GM12892 (cell line): ENCODE results near the gene CBARP.
A peak's percentile ranks its signal among the peaks of the same experiment; 100 is the strongest.

Experiments
- DNase-seq: peaks from one replicate; pipeline ENCODE4 v3.0.0; 2011; ENCODE audit not compliant: insufficient read length
- FAIRE-seq: peaks from 2 replicates; lab custom pipeline; 2011; peaks lifted over from hg19 to GRCh38; lab: Jason Lieb, UNC
- POLR2A ChIP-seq: IDR thresholded peaks from 2 replicates; pipeline ENCODE4 v1.6.1; 2011; ENCODE audit warnings: low read depth, low read length, control low read depth
- POLR2AphosphoS5 ChIP-seq: IDR thresholded peaks from 2 replicates; pipeline ENCODE4 v1.6.1; 2011; ENCODE audit warnings: low read depth, low read length, control low read depth
- TAF1 ChIP-seq: IDR thresholded peaks from 2 replicates; pipeline ENCODE4 v1.6.1; 2011; ENCODE audit warnings: low read depth, mild to moderate bottlenecking, control low read depth, low read length, borderline replicate concordance

The CBARP gene

GRCh38 chr19:1245494-1246264, 7.9 kb upstream of the CBARP start:
- FAIRE-seq (no peak), DNase-seq (no peak)
- TF ChIP-seq POLR2A = no peak
- no peak for TF ChIP-seq TAF1
- no peak for TF ChIP-seq POLR2AphosphoS5

- DNase-seq (no peak), FAIRE-seq (no peak)
- TF ChIP-seq POLR2A (no peak), POLR2AphosphoS5 (no peak), TAF1 (no peak)
Measured at GRCh38 chr19:1244693-1245451, 7.1 kb upstream of the CBARP start.

- DNase-seq = peak; percentile 93
- FAIRE-seq = no peak
- no peak for TF ChIP-seq POLR2A
- no peak for TF ChIP-seq POLR2AphosphoS5
- no peak for TF ChIP-seq TAF1
Measured at GRCh38 chr19:1243768-1244692, 6.2 kb upstream of the CBARP start.

GRCh38 chr19:1241417-1242095, 3.8 kb upstream of the CBARP start, which contains the start of gene ATP5F1D:
TSS of gene ATP5F1D (plus strand) at chr19:1241751. CDS start at chr19:1241851, 100 bp downstream.
- TF ChIP-seq TAF1 (no peak), POLR2A (peak; percentile 48; the same call in 1 of the 2 replicates)
- FAIRE-seq = peak; percentile 100
- DNase-seq = peak; percentile 99

- TF ChIP-seq POLR2AphosphoS5 = no peak
- no peak for TF ChIP-seq POLR2A
- no peak for TF ChIP-seq TAF1
- DNase-seq (no peak), FAIRE-seq (peak; percentile 62)
Measured at GRCh38 chr19:1240925-1241324, 3.1 kb upstream of the CBARP start.

GRCh38 chr19:1239796-1240737, 2.3 kb upstream of the CBARP start:
- peak; percentile 100 for DNase-seq
- FAIRE-seq = peak; percentile 94
- TF ChIP-seq POLR2A = no peak
- no peak for TF ChIP-seq POLR2AphosphoS5
- no peak for TF ChIP-seq TAF1

- DNase-seq = no peak
- FAIRE-seq = no peak
- no peak for TF ChIP-seq POLR2AphosphoS5
- no peak for TF ChIP-seq TAF1
- TF ChIP-seq POLR2A = no peak
Measured at GRCh38 chr19:1239420-1239795, 1.6 kb upstream of the CBARP start.

- TF ChIP-seq POLR2A (no peak), TAF1 (no peak), POLR2AphosphoS5 (no peak)
- DNase-seq (no peak), FAIRE-seq (no peak)
Measured at GRCh38 chr19:1238369-1239303, 831 bp upstream of the CBARP start.

GRCh38 chr19:1237027-1237659, 662 bp downstream of the CBARP start:
- FAIRE-seq = no peak
- TF ChIP-seq POLR2AphosphoS5 (no peak), POLR2A (no peak), TAF1 (no peak)
- DNase-seq = no peak
